WTC11 (cell line): ENCODE data around the gene C5orf15. TPM values are rescaled to one million over a fixed set of nuclear protein-coding genes. Genes with fewer than 3 reads are reported as not detected.

Source experiments
- ATAC-seq: fragments of 200-7000 bp; cut with Tn5 transposase; 2 replicates; pipeline ENCODE4 v1.10.0; 2021; ENCODE audit warnings: mild to moderate bottlenecking, moderate library complexity
- CTCF ChIA-PET: fragments of 300-600 bp; sonication (Branson Sonifier 250); formaldehyde crosslinking; loops from one replicate; lab custom pipeline; 2021; ENCODE audit warnings: antibody characterized with exemption; lab: Charles Lee
- POLR2A ChIA-PET: fragments of 350-600 bp; sonication (Branson Sonifier 250); formaldehyde crosslinking; loops from one replicate; lab custom pipeline; 2021; ENCODE audit warnings: antibody characterized with exemption; lab: Charles Lee
- DNase-seq: peaks from one replicate; pipeline ENCODE4 v3.0.0; 2021; ENCODE audit warnings: low spot score
- H3K27ac Mint-ChIP-seq: 2 replicates; pipeline ENCODE4 v1.8.0; 2021; ENCODE audit warnings: mixed read lengths
- H3K27me3 Mint-ChIP-seq: 2 replicates; pipeline ENCODE4 v1.8.0; 2021; ENCODE audit warnings: low read depth, mild to moderate bottlenecking, moderate library complexity, mixed read lengths
- H3K36me3 Mint-ChIP-seq: 2 replicates; pipeline ENCODE4 v1.8.0; 2021; ENCODE audit warnings: mixed read lengths
- H3K4me1 Mint-ChIP-seq: 2 replicates; pipeline ENCODE4 v1.8.0; 2022; ENCODE audit warnings: mixed read lengths
- H3K4me3 Mint-ChIP-seq: 2 replicates; pipeline ENCODE4 v1.8.0; 2021; ENCODE audit warnings: mild to moderate bottlenecking, moderate library complexity, mixed read lengths
- H3K9me3 Mint-ChIP-seq: 2 replicates; pipeline ENCODE4 v1.8.0; 2021; ENCODE audit warnings: mixed read lengths
- CBFB ChIP-seq: sonication (generic); formaldehyde crosslinking; IDR thresholded peaks from 2 replicates; pipeline ENCODE4 v1.8.1; 2022; ENCODE audit warnings: mild to moderate bottlenecking, low read depth, missing genetic modification reagents
- CREB1 ChIP-seq: sonication (generic); formaldehyde crosslinking; IDR thresholded peaks from 2 replicates; pipeline ENCODE4 v1.8.0; 2023; ENCODE audit warnings: mild to moderate bottlenecking, missing genetic modification reagents
- ESRRA ChIP-seq: sonication (generic); formaldehyde crosslinking; IDR thresholded peaks from 2 replicates; pipeline ENCODE4 v1.8.1; 2022; ENCODE audit warnings: mild to moderate bottlenecking, missing genetic modification reagents, borderline replicate concordance
- ETV6 ChIP-seq: sonication (generic); formaldehyde crosslinking; IDR thresholded peaks from 2 replicates; pipeline ENCODE4 v1.8.1; 2022; ENCODE audit warnings: mild to moderate bottlenecking, missing genetic modification reagents
- GRHL2 ChIP-seq: fragments of 250-450 bp; sonication (Bioruptor Pico); IDR thresholded peaks from 2 replicates; pipeline ENCODE4 v1.8.0; 2022; ENCODE audit warnings: mild to moderate bottlenecking, moderate library complexity; ENCODE audit not compliant: insufficient replicate concordance, severe bottlenecking
- MXD4 ChIP-seq: fragments of 250-450 bp; sonication (Bioruptor Pico); IDR thresholded peaks from 2 replicates; pipeline ENCODE4 v1.8.0; 2021; ENCODE audit warnings: mild to moderate bottlenecking, moderate library complexity, borderline replicate concordance
- NFE2L1 ChIP-seq: sonication (generic); formaldehyde crosslinking; IDR thresholded peaks from 2 replicates; pipeline ENCODE4 v1.8.1; 2023; ENCODE audit warnings: missing genetic modification reagents
- PRRX2 ChIP-seq: fragments of 250-450 bp; sonication (Bioruptor Pico); IDR thresholded peaks from 2 replicates; pipeline ENCODE4 v1.8.0; 2021; ENCODE audit warnings: mild to moderate bottlenecking
- RORB ChIP-seq: fragments of 250-450 bp; sonication (Bioruptor Pico); IDR thresholded peaks from 2 replicates; pipeline ENCODE4 v1.9.0; 2021; ENCODE audit warnings: mild to moderate bottlenecking
- STAT6 ChIP-seq: sonication (generic); formaldehyde crosslinking; conservative IDR thresholded peaks from 2 replicates; pipeline ENCODE4 v1.8.1; 2023; ENCODE audit warnings: mild to moderate bottlenecking, low read depth, missing genetic modification reagents, moderate library complexity
- TEAD4 ChIP-seq: sonication (generic); formaldehyde crosslinking; IDR thresholded peaks from 2 replicates; pipeline ENCODE4 v1.8.0; 2022; ENCODE audit warnings: mild to moderate bottlenecking, missing genetic modification reagents
- USF2 ChIP-seq: sonication (generic); formaldehyde crosslinking; IDR thresholded peaks from 2 replicates; pipeline ENCODE4 v1.8.1; 2023; ENCODE audit warnings: mild to moderate bottlenecking, missing genetic modification reagents, moderate library complexity
- ZBTB21 ChIP-seq: sonication (generic); formaldehyde crosslinking; IDR thresholded peaks from 2 replicates; pipeline ENCODE4 v1.8.1; 2023; ENCODE audit warnings: mild to moderate bottlenecking, missing genetic modification reagents, borderline replicate concordance
- ZNF423 ChIP-seq: fragments of 250-450 bp; sonication (Bioruptor Pico); IDR thresholded peaks from 2 replicates; pipeline ENCODE4 v2.1.2; 2022; ENCODE audit warnings: mild to moderate bottlenecking, moderate library complexity
- total RNA-seq: library from RNA; stranded (reverse); gene quantifications from 3 replicates; pipeline ENCODE4 v1.2.3, GENCODE V29; 2021
- TF ChIP-seq, protein P1 (sequence below): sonication (generic); formaldehyde crosslinking; IDR thresholded peaks from 2 replicates; pipeline ENCODE4 v1.8.0; 2022; ENCODE audit warnings: mild to moderate bottlenecking, missing genetic modification reagents
- TF ChIP-seq, protein P2 (sequence below): sonication (generic); formaldehyde crosslinking; IDR thresholded peaks from 2 replicates; pipeline ENCODE4 v1.8.1; 2023; ENCODE audit warnings: mild to moderate bottlenecking, missing genetic modification reagents
- TF ChIP-seq, protein P3 (sequence below): fragments of 250-450 bp; sonication (Bioruptor Pico); IDR thresholded peaks from 2 replicates; pipeline ENCODE4 v1.9.0; 2021; ENCODE audit warnings: mild to moderate bottlenecking
- TF ChIP-seq, protein P4 (sequence below): fragments of 250-450 bp; sonication (Bioruptor Pico); IDR thresholded peaks from 2 replicates; pipeline ENCODE4 v2.1.2; 2022; ENCODE audit warnings: mild to moderate bottlenecking, moderate library complexity
- TF ChIP-seq, protein P5 (sequence below): sonication (generic); formaldehyde crosslinking; IDR thresholded peaks from 2 replicates; pipeline ENCODE4 v1.8.0; 2023; ENCODE audit warnings: missing genetic modification reagents
- TF ChIP-seq, protein P6 (sequence below): sonication (generic); formaldehyde crosslinking; IDR thresholded peaks from 2 replicates; pipeline ENCODE4 v1.8.0; 2023; ENCODE audit warnings: mild to moderate bottlenecking, missing genetic modification reagents

C5orf15 gene
- total RNA-seq, 1 experiment from 2014 or later: 32.7 TPM

DNA sequence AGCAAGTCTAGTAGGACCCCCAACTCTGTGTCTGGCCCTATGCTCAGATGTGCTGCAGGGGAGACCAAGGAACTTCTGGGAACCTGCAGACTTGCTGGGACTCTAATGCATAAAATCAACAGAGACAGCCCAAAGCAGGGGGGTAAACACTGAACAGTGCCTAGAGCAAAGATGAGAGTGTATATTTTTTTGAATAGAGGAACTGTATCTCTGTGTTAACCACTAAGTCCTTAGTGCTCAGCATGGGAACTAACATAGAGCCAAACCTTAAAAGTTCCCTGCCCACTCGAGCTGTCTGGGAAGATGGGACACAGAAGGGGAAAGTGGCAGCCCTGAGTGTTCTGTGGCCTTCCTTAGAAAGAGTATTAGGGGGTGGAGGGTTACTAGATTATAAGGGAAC, 51.9 kb downstream of the C5orf15 start (continued):
- no peak for TF ChIP-seq STAT6 (CRISPR knock-in tag)
- TF ChIP-seq ZBTB21: no peak
- no peak for TF ChIP-seq GRHL2 (CRISPR knock-in tag)
- TF ChIP-seq, protein P1, sequence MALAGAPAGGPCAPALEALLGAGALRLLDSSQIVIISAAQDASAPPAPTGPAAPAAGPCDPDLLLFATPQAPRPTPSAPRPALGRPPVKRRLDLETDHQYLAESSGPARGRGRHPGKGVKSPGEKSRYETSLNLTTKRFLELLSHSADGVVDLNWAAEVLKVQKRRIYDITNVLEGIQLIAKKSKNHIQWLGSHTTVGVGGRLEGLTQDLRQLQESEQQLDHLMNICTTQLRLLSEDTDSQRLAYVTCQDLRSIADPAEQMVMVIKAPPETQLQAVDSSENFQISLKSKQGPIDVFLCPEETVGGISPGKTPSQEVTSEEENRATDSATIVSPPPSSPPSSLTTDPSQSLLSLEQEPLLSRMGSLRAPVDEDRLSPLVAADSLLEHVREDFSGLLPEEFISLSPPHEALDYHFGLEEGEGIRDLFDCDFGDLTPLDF (CRISPR knock-in tag): no peak
- no peak for TF ChIP-seq ETV6 (CRISPR knock-in tag)
- TF ChIP-seq, protein P2, sequence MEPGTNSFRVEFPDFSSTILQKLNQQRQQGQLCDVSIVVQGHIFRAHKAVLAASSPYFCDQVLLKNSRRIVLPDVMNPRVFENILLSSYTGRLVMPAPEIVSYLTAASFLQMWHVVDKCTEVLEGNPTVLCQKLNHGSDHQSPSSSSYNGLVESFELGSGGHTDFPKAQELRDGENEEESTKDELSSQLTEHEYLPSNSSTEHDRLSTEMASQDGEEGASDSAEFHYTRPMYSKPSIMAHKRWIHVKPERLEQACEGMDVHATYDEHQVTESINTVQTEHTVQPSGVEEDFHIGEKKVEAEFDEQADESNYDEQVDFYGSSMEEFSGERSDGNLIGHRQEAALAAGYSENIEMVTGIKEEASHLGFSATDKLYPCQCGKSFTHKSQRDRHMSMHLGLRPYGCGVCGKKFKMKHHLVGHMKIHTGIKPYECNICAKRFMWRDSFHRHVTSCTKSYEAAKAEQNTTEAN: no peak
- TF ChIP-seq NFE2L1 (CRISPR knock-in tag): no peak
- TF ChIP-seq CREB1 (CRISPR knock-in tag): no peak

DNA sequence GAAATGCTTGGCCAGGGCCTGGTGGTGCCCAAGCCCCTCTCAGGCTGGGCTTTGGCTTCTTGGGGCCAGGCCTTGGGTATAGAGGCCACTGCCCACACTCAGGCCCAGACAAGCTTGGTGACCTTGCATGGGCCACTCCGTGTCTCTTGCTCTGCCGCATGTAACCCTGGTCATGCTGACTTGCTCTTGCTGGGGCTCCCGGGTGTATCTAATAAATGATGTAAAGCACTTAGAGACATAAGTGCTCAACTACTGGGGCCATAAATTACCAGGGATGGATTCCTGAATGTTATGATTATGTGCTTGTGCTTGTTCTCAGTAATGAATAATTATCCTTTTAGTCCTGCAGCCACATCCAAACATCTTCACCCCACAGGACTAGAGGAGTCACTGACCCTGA, 54.0 kb downstream of the C5orf15 start:
- Mint-ChIP-seq H3K4me1 (no peaks in the 10 kb centered on the region), H3K27me3 (no peaks in the 10 kb centered on the region), H3K4me3 (no peak overlapping the region), H3K36me3 (no peaks in the 10 kb centered on the region), H3K9me3 (no peaks in the 10 kb centered on the region), H3K27ac (no peak overlapping the region)
- POLR2A ChIA-PET: no interaction called here
- DNase-seq: no peak
- CTCF ChIA-PET: no interaction called here
- ATAC-seq: no peak
- TF ChIP-seq, protein P3, sequence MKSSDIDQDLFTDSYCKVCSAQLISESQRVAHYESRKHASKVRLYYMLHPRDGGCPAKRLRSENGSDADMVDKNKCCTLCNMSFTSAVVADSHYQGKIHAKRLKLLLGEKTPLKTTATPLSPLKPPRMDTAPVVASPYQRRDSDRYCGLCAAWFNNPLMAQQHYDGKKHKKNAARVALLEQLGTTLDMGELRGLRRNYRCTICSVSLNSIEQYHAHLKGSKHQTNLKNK (CRISPR knock-in tag): no peak
- TF ChIP-seq TEAD4 (CRISPR knock-in tag) (no peak), MXD4 (CRISPR knock-in tag) (no peak), USF2 (CRISPR knock-in tag) (no peak), CBFB (CRISPR knock-in tag) (no peak), PRRX2 (CRISPR knock-in tag) (no peak), RORB (CRISPR knock-in tag) (no peak), STAT6 (CRISPR knock-in tag) (no peak), ZNF423 (CRISPR knock-in tag) (no peak), ESRRA (CRISPR knock-in tag) (no peak)
- TF ChIP-seq, protein P4, sequence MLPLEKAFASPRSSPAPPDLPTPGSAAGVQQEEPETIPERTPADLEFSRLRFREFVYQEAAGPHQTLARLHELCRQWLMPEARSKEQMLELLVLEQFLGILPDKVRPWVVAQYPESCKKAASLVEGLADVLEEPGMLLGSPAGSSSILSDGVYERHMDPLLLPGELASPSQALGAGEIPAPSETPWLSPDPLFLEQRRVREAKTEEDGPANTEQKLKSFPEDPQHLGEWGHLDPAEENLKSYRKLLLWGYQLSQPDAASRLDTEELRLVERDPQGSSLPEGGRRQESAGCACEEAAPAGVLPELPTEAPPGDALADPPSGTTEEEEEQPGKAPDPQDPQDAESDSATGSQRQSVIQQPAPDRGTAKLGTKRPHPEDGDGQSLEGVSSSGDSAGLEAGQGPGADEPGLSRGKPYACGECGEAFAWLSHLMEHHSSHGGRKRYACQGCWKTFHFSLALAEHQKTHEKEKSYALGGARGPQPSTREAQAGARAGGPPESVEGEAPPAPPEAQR (CRISPR knock-in tag): no peak
- TF ChIP-seq, protein P5, sequence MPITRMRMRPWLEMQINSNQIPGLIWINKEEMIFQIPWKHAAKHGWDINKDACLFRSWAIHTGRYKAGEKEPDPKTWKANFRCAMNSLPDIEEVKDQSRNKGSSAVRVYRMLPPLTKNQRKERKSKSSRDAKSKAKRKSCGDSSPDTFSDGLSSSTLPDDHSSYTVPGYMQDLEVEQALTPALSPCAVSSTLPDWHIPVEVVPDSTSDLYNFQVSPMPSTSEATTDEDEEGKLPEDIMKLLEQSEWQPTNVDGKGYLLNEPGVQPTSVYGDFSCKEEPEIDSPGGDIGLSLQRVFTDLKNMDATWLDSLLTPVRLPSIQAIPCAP (CRISPR knock-in tag): no peak
- TF ChIP-seq, protein P2: no peak
- TF ChIP-seq, protein P6, sequence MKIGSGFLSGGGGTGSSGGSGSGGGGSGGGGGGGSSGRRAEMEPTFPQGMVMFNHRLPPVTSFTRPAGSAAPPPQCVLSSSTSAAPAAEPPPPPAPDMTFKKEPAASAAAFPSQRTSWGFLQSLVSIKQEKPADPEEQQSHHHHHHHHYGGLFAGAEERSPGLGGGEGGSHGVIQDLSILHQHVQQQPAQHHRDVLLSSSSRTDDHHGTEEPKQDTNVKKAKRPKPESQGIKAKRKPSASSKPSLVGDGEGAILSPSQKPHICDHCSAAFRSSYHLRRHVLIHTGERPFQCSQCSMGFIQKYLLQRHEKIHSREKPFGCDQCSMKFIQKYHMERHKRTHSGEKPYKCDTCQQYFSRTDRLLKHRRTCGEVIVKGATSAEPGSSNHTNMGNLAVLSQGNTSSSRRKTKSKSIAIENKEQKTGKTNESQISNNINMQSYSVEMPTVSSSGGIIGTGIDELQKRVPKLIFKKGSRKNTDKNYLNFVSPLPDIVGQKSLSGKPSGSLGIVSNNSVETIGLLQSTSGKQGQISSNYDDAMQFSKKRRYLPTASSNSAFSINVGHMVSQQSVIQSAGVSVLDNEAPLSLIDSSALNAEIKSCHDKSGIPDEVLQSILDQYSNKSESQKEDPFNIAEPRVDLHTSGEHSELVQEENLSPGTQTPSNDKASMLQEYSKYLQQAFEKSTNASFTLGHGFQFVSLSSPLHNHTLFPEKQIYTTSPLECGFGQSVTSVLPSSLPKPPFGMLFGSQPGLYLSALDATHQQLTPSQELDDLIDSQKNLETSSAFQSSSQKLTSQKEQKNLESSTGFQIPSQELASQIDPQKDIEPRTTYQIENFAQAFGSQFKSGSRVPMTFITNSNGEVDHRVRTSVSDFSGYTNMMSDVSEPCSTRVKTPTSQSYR (CRISPR knock-in tag): no peak
